GM12878 (cell line): ENCODE measurements around the gene NLGN1. TPM values are rescaled to one million over a fixed set of nuclear protein-coding genes. Genes with fewer than 3 reads are reported as not detected.

Experiments used
- ATAC-seq: fragments of 200-7000 bp; cut with Tn5 transposase; 3 replicates; pipeline ENCODE4 v1.9.1; 2020; ENCODE audit warnings: mild to moderate bottlenecking, moderate library complexity
- BruUV-seq: library from RNA; stranded (reverse); fragments of 400-500 nt; replicated peaks from 2 replicates; lab custom pipeline; 2021; lab: Mats Ljungman, UMichigan
- CTCF ChIA-PET: fragments of 300-600 bp; sonication (Branson Sonifier 250); formaldehyde crosslinking; extraction: SDS; loops from one replicate; lab custom pipeline; 2021; ENCODE audit warnings: inconsistent platforms; lab: Yijun Ruan, JAX
- POLR2A ChIA-PET: fragments of 350-600 bp; formaldehyde crosslinking; extraction: SDS; loops from one replicate; lab custom pipeline; 2021; ENCODE audit warnings: inconsistent platforms; lab: Charles Lee
- RAD21 ChIA-PET: fragments of 300-600 bp; sonication (Branson Sonifier 250); formaldehyde crosslinking; loops from one replicate; lab custom pipeline; 2023; ENCODE audit warnings: antibody characterized with exemption; ENCODE audit not compliant: unreplicated experiment; lab: Charles Lee
- SMC1A ChIA-PET: fragments of 300-600 bp; sonication (Branson Sonifier 250); formaldehyde crosslinking; loops from one replicate; lab custom pipeline; 2023; ENCODE audit not compliant: unreplicated experiment, uncharacterized antibody; lab: Charles Lee
- DNase-seq: peaks from one replicate; pipeline ENCODE4 v3.0.0-alpha.2; 2011; ENCODE audit warnings: low read depth, low spot score
- FAIRE-seq: peaks from 3 replicates; lab custom pipeline; 2011; peaks lifted over from hg19 to GRCh38; lab: Jason Lieb, UNC
- H2AFZ ChIP-seq: 2 replicates; pipeline ENCODE4 v1.6.0; 2011; ENCODE audit warnings: low read depth, low read length, control low read depth; ENCODE audit not compliant: control insufficient read depth
- H3K27ac ChIP-seq: 2 replicates; pipeline ENCODE4 v1.5.1; 2011; ENCODE audit warnings: control low read depth; ENCODE audit not compliant: control insufficient read depth, insufficient read depth
- H3K27me3 ChIP-seq, 2 experiments: replicated peaks in 1 of 2; 2 replicates each; pipeline versions ENCODE4 v1.6.0 to v1.6.1; 2011; ENCODE audit warnings: low read length in 1 of 2; ENCODE audit not compliant: control insufficient read depth in 2 of 2, insufficient read depth in 2 of 2
- H3K36me3 ChIP-seq, 2 experiments: 2 replicates each; pipeline ENCODE4 v1.5.1; 2011; ENCODE audit warnings: low read length in 1 of 2; ENCODE audit not compliant: control insufficient read depth in 2 of 2, insufficient read depth in 2 of 2
- H3K4me1 ChIP-seq: 2 replicates; pipeline ENCODE4 v1.6.1; 2011; ENCODE audit warnings: mild to moderate bottlenecking, low read length, moderate library complexity, mixed read lengths; ENCODE audit not compliant: control insufficient read depth, insufficient read depth
- H3K4me2 ChIP-seq: 2 replicates; pipeline ENCODE4 v1.6.0; 2011; ENCODE audit warnings: control low read depth; ENCODE audit not compliant: control insufficient read depth, insufficient read depth
- H3K4me3 ChIP-seq: fragments of 200-600 bp; sonication (generic); 2 replicates; pipeline ENCODE4 v1.5.1; 2016
- H3K79me2 ChIP-seq: 2 replicates; pipeline ENCODE4 v1.6.0; 2011; ENCODE audit warnings: low read length; ENCODE audit not compliant: control insufficient read depth, insufficient read depth
- H3K9ac ChIP-seq: 2 replicates; pipeline ENCODE4 v1.8.0; 2011; ENCODE audit warnings: low read length, control low read depth, mixed read lengths; ENCODE audit not compliant: control insufficient read depth, insufficient read depth
- H3K9me3 ChIP-seq: replicated peaks from 3 replicates; pipeline ENCODE4 v1.5.1; 2011; ENCODE audit warnings: mild to moderate bottlenecking, low read length; ENCODE audit not compliant: control insufficient read depth, insufficient read depth
- H4K20me1 ChIP-seq: 2 replicates; pipeline ENCODE4 v1.6.0; 2011; ENCODE audit not compliant: control insufficient read depth, insufficient read depth
- CBX3 ChIP-seq: fragments of 200-600 bp; sonication (generic); IDR thresholded peaks from 2 replicates; pipeline ENCODE4 v1.6.1; 2016; ENCODE audit warnings: low read depth, borderline replicate concordance
- EED ChIP-seq: sonication (generic); IDR thresholded peaks from 2 replicates; pipeline ENCODE4 v1.6.1; 2016; ENCODE audit warnings: antibody characterized with exemption, low read depth
- HCFC1 ChIP-seq: fragments of 150-350 bp; IDR thresholded peaks from 2 replicates; pipeline ENCODE4 v1.6.1; 2014; ENCODE audit warnings: low read length
- RBBP5 ChIP-seq: fragments of 200-600 bp; sonication (generic); conservative IDR thresholded peaks from 2 replicates; pipeline ENCODE4 v1.6.1; 2016
- RCOR1 ChIP-seq: conservative IDR thresholded peaks from 2 replicates; pipeline ENCODE4 v1.6.1; 2012; ENCODE audit warnings: low read depth, low read length, improper control_type of control experiment
- SKIL ChIP-seq: fragments of 450-650 bp; IDR thresholded peaks from 2 replicates; pipeline ENCODE4 v1.6.1; 2017; ENCODE audit warnings: mild to moderate bottlenecking, low read depth, inconsistent platforms; ENCODE audit not compliant: poor library complexity, severe bottlenecking
- SMC3 ChIP-seq: IDR thresholded peaks from 2 replicates; pipeline ENCODE4 v1.6.1; 2011; ENCODE audit warnings: low read length, improper control_type of control experiment, borderline replicate concordance
- ZNF217 ChIP-seq: fragments of 450-650 bp; IDR thresholded peaks from 2 replicates; pipeline ENCODE4 v1.6.1; 2017; ENCODE audit warnings: antibody characterized with exemption, mild to moderate bottlenecking
- ZNF687 ChIP-seq: fragments of 450-650 bp; IDR thresholded peaks from 2 replicates; pipeline ENCODE4 v1.6.1; 2017; ENCODE audit warnings: mild to moderate bottlenecking, moderate library complexity
- WGBS: methylation state at CpG from one replicate; pipeline ENCODE4 v1.1.6; 2016; ENCODE audit warnings: low lambda C conversion rate; ENCODE audit not compliant: insufficient replicate concordance, insufficient coverage; ENCODE audit errors: missing lambda C conversion rate; 5-methylcytosine and 5-hydroxymethylcytosine counted together
- in situ Hi-C: fragments of 300-500 bp; cut with MboI; formaldehyde crosslinking; loops from 9 replicates; pipeline ENCODE4 v1.14.3; 2018; ENCODE audit warnings: mixed read lengths
- intact Hi-C: fragments of 100-400 bp; cut with micrococcal nuclease; formaldehyde crosslinking; loops from one replicate; pipeline ENCODE4 v1.14.2; 2022; ENCODE audit not compliant: unreplicated experiment
- polyA plus RNA-seq, 11 experiments: library from polyadenylated mRNA; depleted of rRNA in 4 of 11; unstranded in 6 of 11; stranded (reverse) in 5 of 11; fragments of >200 nt; fragmentation: Nextera tagmentation in 4 of 11; fragmentation: Illumina TruSeq in 1 of 11; extraction: Ambion mirVana in 4 of 11; extraction: Trizol in 1 of 11; gene quantifications; 1 replicate in 1 of 11; 2 replicates in 10 of 11; pipeline versions ENCODE4 v1.2.1 to v1.2.3, GENCODE V29; 2011 to 2016; ENCODE audit warnings: inconsistent platforms in 2 of 11, missing spikeins in 2 of 11, low read depth in 1 of 11
- total RNA-seq, 4 experiments: library from RNA; depleted of rRNA in 3 of 4; stranded (reverse); fragments of >200 nt in 3 of 4; fragmentation: Illumina TruSeq in 1 of 4; extraction: Trizol in 1 of 4; gene quantifications; 2 replicates each; pipeline versions ENCODE4 v1.2.1 to v1.2.3, GENCODE V29; 2013 to 2021
- TF ChIP-seq, protein P1 (sequence below): IDR thresholded peaks from 2 replicates; pipeline ENCODE4 v1.6.1; 2011; ENCODE audit warnings: low read depth, mild to moderate bottlenecking, low read length, moderate library complexity, borderline replicate concordance; ENCODE audit errors: extremely low read depth
- TF ChIP-seq, protein P2 (sequence below): IDR thresholded peaks from 2 replicates; pipeline ENCODE4 v1.6.1; 2011; ENCODE audit warnings: mild to moderate bottlenecking, low read depth, low read length, moderate library complexity; ENCODE audit not compliant: insufficient replicate concordance
- TF ChIP-seq, protein P3 (sequence below), 3 experiments: IDR thresholded peaks in 2 of 3; conservative IDR thresholded peaks in 1 of 3; 2 replicates each; pipeline ENCODE4 v1.5.1; 2011; ENCODE audit warnings: low read depth in 3 of 3, low read length in 3 of 3, mild to moderate bottlenecking in 3 of 3, control low read depth in 2 of 3, moderate library complexity in 2 of 3, inconsistent platforms in 1 of 3, mixed read lengths in 1 of 3; ENCODE audit not compliant: control insufficient read depth in 2 of 3, insufficient read depth in 1 of 3; ENCODE audit errors: extremely low read depth in 1 of 3

NLGN1 gene
- total and polyA plus RNA-seq, 10 of the 15 experiments (the other 5 are each of a cell fraction or from before 2014, with no cell fraction given) = not detected

GRCh38 chr3:174303907-174304560, 906.5 kb downstream of the NLGN1 start (continued):
- TF ChIP-seq, protein P1, sequence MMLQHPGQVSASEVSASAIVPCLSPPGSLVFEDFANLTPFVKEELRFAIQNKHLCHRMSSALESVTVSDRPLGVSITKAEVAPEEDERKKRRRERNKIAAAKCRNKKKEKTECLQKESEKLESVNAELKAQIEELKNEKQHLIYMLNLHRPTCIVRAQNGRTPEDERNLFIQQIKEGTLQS = no peak
- TF ChIP-seq HCFC1 (no peak), RBBP5 (no peak)

DNA sequence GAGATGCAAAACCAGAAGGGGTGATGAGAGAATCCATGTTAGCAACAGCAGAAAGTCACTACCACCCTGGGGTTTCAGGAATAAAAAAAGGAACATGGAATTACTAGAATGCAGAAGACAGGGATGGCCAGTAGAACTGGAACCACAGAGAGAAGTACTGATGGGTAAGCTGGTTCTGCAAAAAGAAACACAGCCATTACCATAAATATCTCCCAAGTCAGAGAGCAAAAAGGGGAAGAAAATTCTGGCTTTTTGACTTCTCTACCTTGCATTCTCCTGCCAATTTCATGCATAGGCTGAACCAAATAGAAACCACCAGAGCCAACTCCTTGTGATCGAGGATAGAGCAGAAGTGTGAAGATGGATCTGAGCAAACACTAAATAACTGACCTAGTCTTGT, 911.2 kb downstream of the NLGN1 start:
- no peak overlapping the region for H3K9ac ChIP-seq
- H3K4me3 ChIP-seq = no peak overlapping the region
- H3K27me3 ChIP-seq = no peaks in the 10 kb centered on the region
- H2AFZ ChIP-seq = no peak overlapping the region
- WGBS = 0% methylated on average over 1 of the region's 1 CpG
- no peak for TF ChIP-seq SMC3
- TF ChIP-seq, protein P2, sequence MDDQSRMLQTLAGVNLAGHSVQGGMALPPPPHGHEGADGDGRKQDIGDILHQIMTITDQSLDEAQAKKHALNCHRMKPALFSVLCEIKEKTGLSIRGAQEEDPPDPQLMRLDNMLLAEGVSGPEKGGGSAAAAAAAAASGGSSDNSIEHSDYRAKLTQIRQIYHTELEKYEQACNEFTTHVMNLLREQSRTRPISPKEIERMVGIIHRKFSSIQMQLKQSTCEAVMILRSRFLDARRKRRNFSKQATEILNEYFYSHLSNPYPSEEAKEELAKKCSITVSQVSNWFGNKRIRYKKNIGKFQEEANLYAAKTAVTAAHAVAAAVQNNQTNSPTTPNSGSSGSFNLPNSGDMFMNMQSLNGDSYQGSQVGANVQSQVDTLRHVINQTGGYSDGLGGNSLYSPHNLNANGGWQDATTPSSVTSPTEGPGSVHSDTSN = no peak
- no peak for TF ChIP-seq RCOR1
- no peak for TF ChIP-seq CBX3
- TF ChIP-seq SKIL = no peak
- TF ChIP-seq ZNF687 = no peak
- TF ChIP-seq, protein P3, sequence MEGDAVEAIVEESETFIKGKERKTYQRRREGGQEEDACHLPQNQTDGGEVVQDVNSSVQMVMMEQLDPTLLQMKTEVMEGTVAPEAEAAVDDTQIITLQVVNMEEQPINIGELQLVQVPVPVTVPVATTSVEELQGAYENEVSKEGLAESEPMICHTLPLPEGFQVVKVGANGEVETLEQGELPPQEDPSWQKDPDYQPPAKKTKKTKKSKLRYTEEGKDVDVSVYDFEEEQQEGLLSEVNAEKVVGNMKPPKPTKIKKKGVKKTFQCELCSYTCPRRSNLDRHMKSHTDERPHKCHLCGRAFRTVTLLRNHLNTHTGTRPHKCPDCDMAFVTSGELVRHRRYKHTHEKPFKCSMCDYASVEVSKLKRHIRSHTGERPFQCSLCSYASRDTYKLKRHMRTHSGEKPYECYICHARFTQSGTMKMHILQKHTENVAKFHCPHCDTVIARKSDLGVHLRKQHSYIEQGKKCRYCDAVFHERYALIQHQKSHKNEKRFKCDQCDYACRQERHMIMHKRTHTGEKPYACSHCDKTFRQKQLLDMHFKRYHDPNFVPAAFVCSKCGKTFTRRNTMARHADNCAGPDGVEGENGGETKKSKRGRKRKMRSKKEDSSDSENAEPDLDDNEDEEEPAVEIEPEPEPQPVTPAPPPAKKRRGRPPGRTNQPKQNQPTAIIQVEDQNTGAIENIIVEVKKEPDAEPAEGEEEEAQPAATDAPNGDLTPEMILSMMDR (IDR thresholded peaks at IDR 0.05 in 2 of 3, conservative IDR thresholded peaks at IDR 0.05 in 1 of 3; ENCODE audit: control insufficient read depth in 2 of 3, extremely low read depth in 1 of 3, insufficient read depth in 1 of 3, low read depth in 3 of 3, low read length in 3 of 3) = no peak
- TF ChIP-seq EED = no peak
- no peak for TF ChIP-seq ZNF217
- in situ Hi-C loops = no loop called here
- no TSS peak for BruUV-seq
- no peaks in the 10 kb centered on the region for H3K9me3 ChIP-seq
- ChIA-PET POLR2A (no interaction called here), RAD21 (no interaction called here), SMC1A (interaction anchor here (1.1 kb wide), 1 partner anchor 14 kb away, joined by 4 read pairs; no protein-coding TSS in a partner anchor), CTCF (no interaction called here)
- FAIRE-seq (no peak), DNase-seq (no peak), ATAC-seq (no peak)
- H4K20me1 ChIP-seq = no peaks in the 10 kb centered on the region
- no peak overlapping the region for H3K4me2 ChIP-seq
- H3K79me2 ChIP-seq = no peaks in the 10 kb centered on the region
- intact Hi-C loops = no loop called here
- no peaks in the 10 kb centered on the region for H3K36me3 ChIP-seq
- H3K27ac ChIP-seq = no peak overlapping the region
- H3K4me1 ChIP-seq = no peaks in the 10 kb centered on the region
